Lower leg skin (tissue), 3 donors: ENCODE measurements around the gene STX18.

Experiments used
- CTCF ChIP-seq, 3 donors: fragments of 450-650 bp; IDR thresholded peaks; one replicate each; pipeline ENCODE4 v1.5.1; 2016; ENCODE audit warnings: antibody characterized with exemption in 3 of 3, mild to moderate bottlenecking in 3 of 3, moderate library complexity in 2 of 3
- POLR2A ChIP-seq, 2 donors: fragments of 450-650 bp; IDR thresholded peaks; one replicate each; pipeline ENCODE4 v1.6.1; 2016 to 2017; ENCODE audit warnings: antibody characterized with exemption in 2 of 2, mild to moderate bottlenecking in 1 of 2, moderate library complexity in 1 of 2

GRCh38 chr4:4427121-4427870, 114.6 kb downstream of the STX18 start:
- TF ChIP-seq CTCF (IDR thresholded peaks at IDR 0.05), result no peak
- no peak for TF ChIP-seq POLR2A (IDR thresholded peaks at IDR 0.05)
